Mesenteric fat pad (tissue), 1 donor: Measurements from ENCODE around the gene MT1F. TPM values are rescaled to one million over a fixed set of nuclear protein-coding genes. Genes with fewer than 3 reads are reported as not detected.
"Not testable (repeated sequence)": the region's sequence is repeated elsewhere in the genome, so short reads cannot be mapped to it uniquely, and the experiment has no call there.

Experiments used
- DNase-seq: peaks from one replicate; pipeline ENCODE4 v3.0.0-alpha.2; 2020; ENCODE audit warnings: low spot score
- total RNA-seq: library from RNA; stranded (reverse); fragmentation: NEBNext Ultra II Directional; extraction: Animal tissue kit (Norgen Biotek cat#: 25700); gene quantifications from one replicate; pipeline ENCODE4 v1.2.1, GENCODE V29; 2021
- donor health status: DM: yes; HTN: yes; CAD: no.

The MT1F gene
- total RNA-seq, 1 donor from 2014 or later, result 11.8 TPM

- DNase-seq, result peak; percentile 92
Observed at GRCh38 chr16:56643080-56643778, 14.5 kb upstream of the MT1F start.

GRCh38 chr16:56643833-56644232 is 13.9 kb upstream of the MT1F start:
- no peak for DNase-seq

DNA sequence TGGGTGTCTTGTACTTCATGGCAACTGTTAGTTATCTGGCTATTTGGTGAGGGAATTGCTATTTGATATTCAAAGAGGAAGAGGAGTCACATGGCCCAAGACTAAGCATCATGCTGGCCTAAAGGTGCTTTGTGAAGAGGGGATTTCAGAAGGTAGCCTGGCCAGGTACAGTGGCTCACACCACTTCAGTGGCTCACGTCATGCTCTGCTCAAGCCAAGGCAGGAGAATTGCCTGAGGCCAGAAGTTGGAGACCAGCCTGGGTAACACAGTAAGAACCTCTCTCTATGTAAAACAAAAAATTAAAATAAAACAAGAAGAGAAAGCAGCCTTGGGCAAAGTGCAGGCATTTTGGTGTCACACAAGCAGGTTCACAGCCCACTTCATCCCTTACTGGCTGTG is 12.4 kb upstream of the MT1F start:
- DNase-seq, result no peak

- DNase-seq, result no peak
Observed at GRCh38 chr16:56645838-56646237, 11.9 kb upstream of the MT1F start.

DNA sequence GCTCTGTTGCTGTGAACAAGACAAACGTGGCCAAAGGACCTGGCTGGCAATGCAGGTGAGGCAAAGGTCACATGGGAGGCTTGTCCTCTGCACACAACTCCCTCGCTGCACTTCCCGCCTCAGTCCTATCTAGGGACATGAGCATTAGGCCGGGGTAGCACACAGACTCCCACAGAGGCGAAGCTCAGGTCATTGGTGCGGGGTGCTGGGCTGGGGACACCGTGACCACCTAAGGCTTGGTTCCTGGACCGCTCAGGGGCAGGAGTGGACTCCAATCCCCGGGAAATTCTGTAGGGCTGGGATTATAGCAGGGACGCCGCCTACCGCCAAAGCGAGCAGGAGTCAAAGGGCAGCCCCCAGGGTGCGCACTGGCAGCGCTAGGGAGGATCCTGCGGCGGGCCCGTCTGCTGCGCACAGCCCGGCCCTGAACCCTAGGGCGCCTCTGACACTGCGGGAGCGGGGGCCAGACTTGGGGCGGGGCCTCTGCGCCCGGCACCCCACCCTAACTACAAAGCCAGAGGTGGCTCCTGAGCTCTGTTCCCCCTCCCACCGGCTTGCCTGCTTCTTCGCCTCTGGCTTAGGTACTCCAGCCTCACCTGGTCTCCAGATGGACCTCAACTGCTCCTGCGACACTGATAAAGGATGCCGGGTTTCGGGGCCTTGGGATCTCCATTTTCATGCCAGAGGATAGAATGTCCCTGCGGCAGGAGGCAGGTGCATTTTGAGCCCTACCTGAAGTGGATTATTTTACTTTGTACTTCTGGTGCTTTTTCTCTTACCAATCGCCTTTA is 9.9 kb upstream of the MT1F start:
- DNase-seq, result no peak

DNA sequence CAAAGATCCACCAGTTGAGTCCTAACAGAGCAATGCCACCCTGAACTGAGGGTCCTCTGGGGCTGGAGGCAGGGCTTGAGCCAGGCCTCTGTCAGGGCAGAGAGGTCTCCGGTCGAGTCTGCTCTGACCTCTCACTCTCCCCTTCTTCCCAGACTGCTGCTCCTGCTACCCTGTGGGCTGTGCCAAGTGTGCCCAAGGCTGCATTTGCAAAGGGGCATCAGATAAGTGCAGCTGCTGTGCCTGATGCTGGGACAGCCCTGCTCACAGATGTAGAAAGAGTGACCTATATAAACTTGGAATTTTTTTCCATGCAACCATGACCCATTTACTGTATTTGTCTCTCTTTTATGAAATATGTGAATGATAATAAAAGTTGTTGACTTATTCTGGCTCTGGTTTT is 8.5 kb upstream of the MT1F start:
- DNase-seq, result no peak

DNA sequence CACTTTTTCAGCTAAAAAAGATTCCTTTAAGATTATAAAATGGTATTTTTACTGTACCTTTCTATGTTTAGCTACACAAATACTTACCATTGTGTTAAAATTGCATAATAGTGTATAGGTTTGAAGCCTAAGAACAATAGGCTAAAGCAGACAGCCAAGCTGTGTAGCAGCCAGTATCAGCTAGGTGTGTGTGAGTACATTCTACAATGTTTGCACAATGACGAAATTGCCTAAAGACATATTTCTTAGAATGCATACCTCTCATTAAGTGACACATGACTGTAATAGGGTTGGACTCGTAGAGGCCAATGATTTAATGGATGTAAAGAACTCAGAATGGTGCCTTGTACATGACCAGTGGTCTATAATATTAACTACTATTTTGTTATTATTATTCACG is 7.9 kb upstream of the MT1F start:
- no peak for DNase-seq

DNA sequence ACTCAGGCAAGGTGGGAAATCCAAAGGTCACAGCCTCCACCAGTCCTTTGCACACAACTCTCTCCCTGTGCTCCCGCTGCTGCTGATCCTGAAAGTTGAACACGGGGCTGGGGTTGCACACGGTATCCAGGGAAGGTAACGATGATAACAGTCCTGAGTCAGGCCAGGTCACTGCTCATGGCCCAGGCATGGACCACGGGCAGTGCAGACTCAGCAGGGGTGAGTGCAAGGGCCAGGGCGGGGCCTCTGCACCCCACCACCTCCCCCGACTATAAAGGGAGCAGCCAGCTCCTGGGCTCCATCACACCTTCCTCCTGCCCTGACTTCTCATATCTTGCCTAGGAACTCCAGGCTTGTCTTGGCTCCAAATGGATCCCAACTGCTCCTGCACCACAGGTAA is 6.2 kb upstream of the MT1F start, which contains the start of gene MT1B:
TSS of gene MT1B (plus strand) at position 301 of the 400 bp plus-strand sequence. CDS start at position 369, 68 bp downstream.
- no peak for DNase-seq

- DNase-seq, result no peak
Observed at GRCh38 chr16:56652600-56652999, 5.2 kb upstream of the MT1F start.

- no peak for DNase-seq
Observed at GRCh38 chr16:56653218-56653617, 4.5 kb upstream of the MT1F start.

DNA sequence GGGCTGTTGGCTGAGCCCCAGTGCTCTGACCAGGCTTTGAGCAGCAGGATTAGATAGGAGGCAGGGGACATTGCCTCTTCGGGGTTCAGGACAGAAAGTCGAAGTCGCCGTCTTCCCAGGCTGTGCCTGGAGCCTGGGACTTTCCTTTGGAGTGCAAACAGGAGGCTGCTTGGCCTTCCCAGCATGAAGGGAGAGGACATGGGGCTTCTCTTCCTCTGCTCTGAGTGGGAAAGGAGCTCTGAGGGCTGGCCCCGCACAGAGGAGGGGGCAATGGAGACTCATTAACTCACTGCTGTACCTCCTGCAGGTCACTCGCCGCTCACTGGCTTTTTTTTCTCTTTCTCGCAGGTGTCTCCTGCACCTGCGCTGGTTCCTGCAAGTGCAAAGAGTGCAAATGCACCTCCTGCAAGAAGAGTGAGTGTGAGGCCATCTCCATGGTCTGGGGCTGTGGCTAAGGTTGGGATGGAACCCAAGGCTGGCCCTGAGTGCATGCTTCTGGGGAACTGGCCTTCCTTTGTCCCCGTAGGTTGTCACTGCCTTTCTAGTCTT is 642 bp downstream of the MT1F start:
- DNase-seq, result no peak

DNA sequence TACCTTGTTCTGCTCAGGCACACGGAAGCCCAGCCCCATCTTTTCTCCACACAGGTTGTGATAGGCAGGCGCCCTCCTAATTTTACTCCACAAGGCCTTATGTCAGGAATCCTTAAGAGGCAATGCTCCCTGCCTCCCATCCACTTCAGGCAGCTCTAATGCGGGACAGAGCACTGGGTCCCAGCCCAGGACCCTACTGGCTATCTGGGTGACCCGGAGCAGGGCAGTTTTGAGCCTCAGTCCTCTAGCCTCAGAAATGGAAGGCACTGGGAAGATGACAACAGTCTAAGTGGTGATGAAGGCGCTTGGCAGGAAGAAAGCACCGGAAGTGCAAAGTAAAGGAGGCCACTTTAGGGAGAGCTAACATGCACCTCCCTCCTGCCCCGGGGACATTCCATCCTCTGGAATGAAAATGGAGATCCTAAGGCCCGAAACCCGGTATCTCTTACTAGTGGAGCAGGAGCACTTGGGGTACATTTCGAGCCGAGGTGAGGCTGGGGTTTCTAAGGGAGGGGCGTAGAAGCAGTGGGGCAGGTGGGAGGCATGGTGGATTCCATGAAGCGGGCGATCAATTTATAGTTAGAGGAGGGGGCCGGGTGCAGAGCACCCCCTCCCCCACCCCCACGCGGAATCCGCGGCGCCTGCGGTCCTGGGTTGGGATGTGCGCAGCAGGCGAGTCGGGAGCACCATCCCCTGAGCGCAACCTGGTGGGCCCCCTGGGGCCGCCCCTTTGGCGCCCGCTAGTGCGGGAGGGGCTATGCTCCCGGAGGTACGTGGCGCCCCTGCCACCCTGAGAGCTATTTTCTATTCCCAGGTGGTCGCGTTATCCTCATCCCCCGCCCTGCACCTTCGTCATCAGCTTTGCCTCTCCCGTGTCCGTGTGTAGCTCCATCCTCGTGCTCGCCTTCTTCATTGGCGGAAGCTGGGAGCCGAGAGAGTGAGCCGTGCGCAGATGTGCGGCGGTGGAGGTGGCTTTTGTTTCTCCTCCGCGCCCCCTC is 4.9 kb downstream of the MT1F start:
- no peak for DNase-seq

DNA sequence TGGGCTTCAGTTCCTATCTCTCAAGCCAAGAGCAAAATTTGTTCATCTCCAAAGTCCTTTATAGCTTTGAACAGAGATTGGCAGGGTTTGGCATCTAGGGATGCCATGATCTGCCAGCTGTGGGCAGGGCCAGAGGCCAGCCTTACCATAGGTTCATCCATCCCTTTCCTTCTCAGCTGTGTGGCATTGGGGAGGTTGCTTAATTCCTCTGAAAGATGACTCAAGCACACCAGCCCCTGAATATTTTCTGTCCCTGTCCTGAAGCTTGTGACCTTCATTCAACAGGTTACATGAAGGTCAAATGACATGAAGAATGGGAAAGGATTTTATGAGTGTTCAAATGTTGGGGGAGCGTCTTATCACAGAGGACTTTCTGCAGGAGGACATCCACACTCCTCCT is 6.7 kb downstream of the MT1F start:
- no peak for DNase-seq

- DNase-seq, result not testable (repeated sequence)
Observed at GRCh38 chr16:56665286-56666261, 7.8 kb downstream of the MT1F start.

GRCh38 chr16:56667581-56668571 is 10.1 kb downstream of the MT1F start, which contains the start of gene MT1G:
TSS of gene MT1G (minus strand) at chr16:56668065. CDS start at chr16:56667993, 72 bp downstream.
- no peak for DNase-seq

DNA sequence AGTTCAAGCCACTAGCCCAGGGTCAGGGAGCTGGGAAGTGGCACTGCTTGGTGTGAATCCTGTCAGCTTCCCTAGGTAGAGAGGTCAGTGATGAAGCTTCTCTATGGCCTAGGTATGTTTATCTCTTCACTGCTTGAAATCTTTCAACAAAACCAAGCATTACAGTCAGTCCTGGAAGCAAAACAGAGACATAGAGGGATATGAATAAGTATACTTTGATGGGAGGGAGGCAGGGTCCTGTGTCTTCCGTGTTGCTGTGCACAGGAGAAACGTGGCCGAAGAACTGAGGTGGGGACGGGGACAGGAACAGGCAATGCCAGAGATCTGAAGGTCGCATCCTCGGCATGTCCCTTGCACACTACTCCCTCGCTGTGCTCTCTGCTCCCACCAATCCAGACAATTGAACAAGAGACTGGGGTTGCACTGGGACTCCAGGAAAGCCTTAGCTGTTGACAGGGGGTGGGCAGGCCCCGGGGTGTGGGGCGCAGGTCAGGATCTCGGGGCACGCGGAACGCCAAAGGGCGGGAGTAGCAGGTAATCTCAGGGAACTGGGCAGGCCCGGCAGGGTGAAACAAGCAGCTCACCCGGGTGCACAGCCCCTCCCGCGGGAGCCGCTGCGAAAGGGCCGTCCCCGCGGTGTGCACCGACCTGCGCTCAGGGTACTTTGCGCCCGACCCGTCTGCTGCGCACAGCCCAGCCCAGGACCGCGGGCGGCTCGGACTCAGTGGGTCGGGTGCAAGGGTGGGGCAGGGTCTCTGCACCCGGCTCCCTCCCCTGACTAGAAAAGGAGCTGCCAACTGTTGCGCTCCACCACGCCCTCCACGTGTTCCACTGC is 11.5 kb downstream of the MT1F start, which contains the start of gene MT1H:
TSS of gene MT1H (plus strand) at position 810 of the 835 bp plus-strand sequence. CDS start 71 bp downstream, outside the sequence.
- DNase-seq, result no peak

GRCh38 chr16:56669840-56670619 is 12.3 kb downstream of the MT1F start:
- no peak for DNase-seq
